Activated T-helper 1 cell treated with anti-CD3 and anti-CD28 coated beads, Interleukin-2, amount 50 U/mL, for 16 hours (primary cell): ENCODE measurements around the gene PKNOX2.

ENCODE experiments used
- DNase-seq, 2 donors: peaks; one replicate each; pipeline ENCODE4 v3.0.0-alpha.2; 2020; ENCODE audit warnings: low read depth in 1 of 2, low spot score in 1 of 2

The PKNOX2 gene

GRCh38 chr11:125429807-125430678 is 265.5 kb downstream of the PKNOX2 start:
- DNase-seq = no peak

- DNase-seq = no peak
Observed at GRCh38 chr11:125431009-125431408, 266.5 kb downstream of the PKNOX2 start.

- no peak for DNase-seq
Observed at GRCh38 chr11:125431481-125431880, 266.9 kb downstream of the PKNOX2 start.

- no peak for DNase-seq
Observed at GRCh38 chr11:125433454-125434121, 269.0 kb downstream of the PKNOX2 start.

GRCh38 chr11:125435461-125436238 is 271.1 kb downstream of the PKNOX2 start:
- no peak for DNase-seq

- no peak for DNase-seq
Observed at GRCh38 chr11:125441648-125442410, 277.3 kb downstream of the PKNOX2 start.

- DNase-seq = no peak
Observed at GRCh38 chr11:125442946-125443345, 278.4 kb downstream of the PKNOX2 start.

- DNase-seq = no peak
Observed at GRCh38 chr11:125443767-125444311, 279.3 kb downstream of the PKNOX2 start.

GRCh38 chr11:125445731-125446130 is 281.2 kb downstream of the PKNOX2 start:
- DNase-seq = no peak

GRCh38 chr11:125446279-125446678 is 281.7 kb downstream of the PKNOX2 start:
- no peak for DNase-seq

- no peak for DNase-seq
Observed at GRCh38 chr11:125447721-125448120, 283.2 kb downstream of the PKNOX2 start.

- no peak for DNase-seq
Observed at GRCh38 chr11:125448136-125448535, 283.6 kb downstream of the PKNOX2 start.

- no peak for DNase-seq
Observed at GRCh38 chr11:125449565-125449964, 285.0 kb downstream of the PKNOX2 start.

GRCh38 chr11:125451400-125452124 is 287.0 kb downstream of the PKNOX2 start:
- DNase-seq = no peak

GRCh38 chr11:125452125-125452470 is 287.5 kb downstream of the PKNOX2 start:
- no peak for DNase-seq

GRCh38 chr11:125454047-125454446 is 289.5 kb downstream of the PKNOX2 start:
- DNase-seq = no peak

- no peak for DNase-seq
Observed at GRCh38 chr11:125455851-125456250, 291.3 kb downstream of the PKNOX2 start.

GRCh38 chr11:125457814-125458343 is 293.3 kb downstream of the PKNOX2 start:
- DNase-seq = no peak

- no peak for DNase-seq
Observed at GRCh38 chr11:125460275-125460674, 295.7 kb downstream of the PKNOX2 start.
